ENCODE data around the gene GPSM1.

GPSM1 gene

DNA sequence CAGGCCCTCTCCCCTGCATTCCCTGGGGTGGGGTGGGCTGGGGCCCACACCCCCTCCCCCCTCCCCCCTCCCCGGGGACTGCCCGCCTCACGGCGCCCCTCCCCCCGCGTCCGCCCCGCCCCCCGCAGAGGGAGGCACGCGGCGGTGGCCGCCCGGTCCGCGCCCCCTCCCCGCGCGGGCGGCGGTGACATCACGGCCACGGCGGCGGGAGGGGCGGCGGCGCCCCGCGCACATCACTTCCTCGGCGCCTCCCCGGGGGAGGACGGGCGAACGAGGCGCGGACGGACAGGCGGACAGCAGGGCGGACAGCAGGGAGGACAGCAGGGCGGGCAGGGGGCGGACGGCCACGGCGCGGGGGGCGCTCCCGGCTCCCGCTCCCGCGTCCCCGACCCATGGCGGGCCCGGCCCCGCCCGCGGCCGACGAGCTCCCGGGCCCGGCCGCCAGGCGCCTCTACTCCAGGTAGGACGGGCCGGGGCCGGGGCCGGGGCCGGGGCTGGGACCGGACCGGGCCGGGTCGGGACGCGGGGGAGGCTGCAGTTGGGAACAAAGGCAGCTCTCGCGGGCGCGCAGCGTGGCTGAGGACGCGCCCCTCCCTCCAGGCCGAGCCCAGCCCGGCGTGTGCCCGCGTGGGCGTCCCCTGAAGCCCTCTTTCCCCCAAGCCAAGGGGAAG is at the start of gene GPSM1:
Gene GPSM1 (plus strand): TSS at position 236 of the 671 bp plus-strand sequence. CDS start 157 bp downstream, at position 393.
- DNase-seq (ENCODE audit: low spot score) = no peak

- no peak for DNase-seq (ENCODE audit: low spot score)
Measured at GRCh38 chr9:136277746-136278145, 49.6 kb upstream of the GPSM1 start.

- no peak for DNase-seq (ENCODE audit: low spot score)
Measured at GRCh38 chr9:136278221-136278620, 49.1 kb upstream of the GPSM1 start.

GRCh38 chr9:136278894-136279293 is 48.4 kb upstream of the GPSM1 start:
- no peak for DNase-seq (ENCODE audit: low spot score)

- no peak for DNase-seq (ENCODE audit: low spot score)
Measured at GRCh38 chr9:136279471-136279870, 47.9 kb upstream of the GPSM1 start.

DNA sequence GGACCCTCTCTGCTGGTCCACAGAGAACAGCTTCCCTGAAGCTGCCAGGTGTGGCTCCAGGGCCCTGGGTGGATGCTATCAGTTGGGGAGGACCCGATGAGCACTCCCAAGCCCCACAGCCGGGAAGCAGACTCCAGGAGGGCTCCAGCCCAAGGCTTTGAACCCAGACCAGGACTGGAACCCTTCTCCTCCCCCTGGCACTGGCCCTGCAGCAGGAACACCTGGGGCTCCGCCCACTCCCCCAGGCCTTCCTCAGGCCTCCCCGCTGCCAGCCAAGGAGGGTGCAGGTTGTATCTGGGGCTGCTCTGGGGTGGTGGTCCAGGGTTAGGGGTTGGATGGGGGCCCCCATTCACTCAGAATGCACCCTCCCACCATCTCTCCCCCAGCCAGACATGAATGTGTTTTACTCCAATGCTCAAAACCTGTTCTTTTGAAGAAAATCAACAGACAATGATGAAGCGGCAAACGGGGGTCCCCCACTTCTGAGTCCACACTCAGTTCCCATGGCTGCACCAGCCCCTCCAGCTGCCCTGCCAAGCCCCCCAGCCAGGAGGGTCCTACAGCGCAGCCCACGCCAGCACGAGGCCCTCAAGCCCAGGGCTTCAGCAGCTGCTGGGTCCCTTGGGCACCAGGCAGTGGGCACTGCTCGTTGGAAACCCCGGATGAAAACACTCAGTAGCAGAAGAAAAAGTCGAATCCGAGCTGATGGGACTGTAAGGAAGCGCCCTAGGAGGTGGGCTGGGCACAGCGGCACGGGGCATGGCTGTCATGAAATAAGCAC is 46.6 kb upstream of the GPSM1 start:
- no peak for DNase-seq (ENCODE audit: low spot score)

GRCh38 chr9:136281421-136282271 is 45.7 kb upstream of the GPSM1 start:
- DNase-seq (ENCODE audit: low spot score) = no peak

DNA sequence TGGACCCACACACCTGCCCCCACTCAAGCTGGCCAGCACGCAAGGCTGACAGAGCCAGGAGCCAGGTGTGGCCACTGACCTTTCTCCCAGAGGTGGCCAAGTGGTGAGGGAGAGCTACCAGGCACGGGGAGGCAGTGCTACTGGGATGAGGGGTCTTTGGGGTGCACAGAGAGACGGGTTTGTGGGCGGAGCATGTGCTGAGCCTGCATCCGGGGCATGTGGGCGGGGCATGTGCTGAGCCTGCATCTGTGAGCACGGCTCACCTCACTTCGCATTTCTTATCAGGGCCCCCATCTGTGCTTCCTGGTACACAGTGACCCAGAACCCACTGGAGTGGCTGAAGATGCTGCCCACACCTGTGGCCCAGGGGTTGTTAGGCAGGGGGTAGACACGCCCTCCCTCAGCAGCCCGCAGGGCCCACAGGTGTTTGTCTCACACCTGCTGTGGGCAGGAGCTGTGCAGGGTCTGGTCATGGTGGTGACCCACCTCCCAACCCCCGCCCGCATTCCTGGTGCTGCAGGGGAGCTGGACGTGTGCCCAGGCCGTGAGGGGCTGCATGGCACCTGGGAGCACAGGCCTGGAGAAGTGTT is 45.0 kb upstream of the GPSM1 start:
- DNase-seq (ENCODE audit: low spot score) = peak; percentile 79

DNA sequence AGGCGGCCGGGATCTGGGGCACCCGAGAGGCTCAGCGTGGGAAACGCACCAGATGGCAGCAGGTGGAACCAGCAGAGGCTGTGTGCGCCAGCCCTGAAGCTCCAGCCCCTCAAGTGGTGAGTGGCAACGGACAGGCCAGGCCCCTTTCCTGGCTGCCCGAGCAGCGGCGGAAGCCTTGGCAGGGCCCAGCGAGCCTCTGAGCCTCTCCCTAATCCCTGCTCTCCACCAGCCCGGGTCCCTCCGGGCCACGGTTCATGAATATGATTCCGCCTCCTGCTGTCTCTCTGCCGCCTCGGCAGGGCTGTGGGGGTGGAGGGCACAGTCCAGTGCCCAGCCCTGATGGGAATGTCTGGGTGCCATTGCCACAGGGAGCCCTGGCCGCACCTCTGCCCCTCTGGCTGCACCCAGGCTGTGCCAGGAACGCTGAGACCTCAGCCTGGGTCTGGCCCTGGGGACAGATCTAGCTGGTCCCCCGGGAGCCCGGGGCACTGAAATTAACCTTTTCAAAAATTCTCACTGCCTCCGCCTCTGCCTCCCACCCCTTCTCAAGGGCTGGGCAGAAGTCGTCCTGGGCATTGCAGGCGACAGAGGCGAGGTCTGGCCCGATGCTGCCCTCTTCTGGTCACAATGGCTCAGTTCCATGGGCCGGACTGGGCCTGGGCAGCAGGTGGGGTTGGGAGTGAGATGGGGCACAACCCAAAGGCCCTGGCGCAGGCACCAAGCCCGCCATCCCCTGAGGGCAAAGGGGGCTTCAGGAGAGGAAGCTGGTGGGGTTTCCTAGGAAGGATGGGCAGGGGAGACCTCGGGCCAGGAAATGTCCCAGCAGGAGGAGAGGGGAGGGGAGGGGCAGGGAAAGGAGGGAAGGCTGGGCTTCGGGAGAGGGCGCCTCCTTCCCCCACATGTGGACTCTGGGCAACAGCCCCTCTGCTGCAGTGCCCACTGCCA is 43.8 kb upstream of the GPSM1 start:
- peak; percentile 88 for DNase-seq (ENCODE audit: low spot score)

DNA sequence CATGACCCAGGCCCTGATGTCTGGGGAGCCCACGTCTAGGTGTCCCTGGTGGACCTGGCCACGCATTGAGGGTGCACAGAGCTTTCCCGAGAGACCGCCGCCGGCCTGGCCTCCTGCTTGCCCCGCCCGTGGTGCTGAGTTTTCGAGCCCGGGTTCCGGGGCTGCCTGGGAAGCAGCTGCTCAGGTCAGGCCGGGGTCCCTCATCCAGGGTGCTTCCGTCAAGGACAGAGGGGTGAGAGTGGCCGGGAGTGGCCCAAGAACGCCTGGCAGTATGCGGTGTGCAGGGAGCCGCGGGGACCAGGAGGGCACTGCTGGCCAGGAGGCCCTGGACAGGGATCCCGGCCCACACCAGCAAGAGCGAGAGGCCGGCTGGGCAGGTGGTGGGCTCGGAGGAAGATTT is 43.0 kb upstream of the GPSM1 start:
- no peak for DNase-seq (ENCODE audit: low spot score)

DNA sequence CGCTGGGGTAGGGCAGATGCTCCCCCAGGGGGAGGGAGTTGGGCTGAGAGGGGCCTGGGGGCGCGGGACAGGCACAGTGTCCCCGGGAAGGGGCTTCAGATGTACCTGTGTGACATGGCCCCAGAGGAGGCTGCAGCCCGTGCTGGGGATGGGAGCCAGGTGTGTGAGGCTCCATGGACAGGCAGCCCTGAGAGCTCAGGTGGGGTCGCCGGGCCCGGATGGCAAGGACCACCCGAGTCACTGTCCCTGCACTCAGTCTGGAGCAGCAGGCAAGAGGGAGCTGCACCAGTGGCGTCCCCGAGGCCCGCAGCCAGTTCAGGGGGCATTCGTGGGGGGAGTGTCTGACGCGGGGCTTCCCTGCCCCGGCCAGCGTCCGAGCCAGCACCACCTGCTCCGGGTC is 42.4 kb upstream of the GPSM1 start:
- no peak for DNase-seq (ENCODE audit: low spot score)

GRCh38 chr9:136285501-136286358 is 41.6 kb upstream of the GPSM1 start:
- DNase-seq (ENCODE audit: low spot score) = no peak

- DNase-seq (ENCODE audit: low spot score) = no peak
Measured at GRCh38 chr9:136286359-136286986, 40.9 kb upstream of the GPSM1 start.

DNA sequence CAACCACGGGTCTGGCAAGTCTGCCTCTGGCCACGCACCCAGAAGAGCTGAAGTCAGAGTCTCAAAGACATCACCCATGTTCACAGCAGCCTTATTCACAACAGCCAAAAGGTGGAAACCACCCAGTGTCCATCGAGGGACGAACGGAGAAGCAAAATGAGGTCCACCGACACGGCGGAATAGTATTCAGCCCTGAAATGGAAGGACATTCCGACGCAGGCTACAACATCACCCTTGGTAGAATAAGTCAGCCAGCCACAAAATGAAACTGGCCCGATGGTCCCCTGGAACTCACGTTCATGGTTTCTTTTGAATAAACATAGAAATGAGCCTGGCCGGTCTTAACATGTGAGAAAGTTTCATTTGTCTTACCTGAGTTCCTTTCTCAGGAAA is 40.4 kb upstream of the GPSM1 start:
- DNase-seq (ENCODE audit: low spot score) = no peak

DNA sequence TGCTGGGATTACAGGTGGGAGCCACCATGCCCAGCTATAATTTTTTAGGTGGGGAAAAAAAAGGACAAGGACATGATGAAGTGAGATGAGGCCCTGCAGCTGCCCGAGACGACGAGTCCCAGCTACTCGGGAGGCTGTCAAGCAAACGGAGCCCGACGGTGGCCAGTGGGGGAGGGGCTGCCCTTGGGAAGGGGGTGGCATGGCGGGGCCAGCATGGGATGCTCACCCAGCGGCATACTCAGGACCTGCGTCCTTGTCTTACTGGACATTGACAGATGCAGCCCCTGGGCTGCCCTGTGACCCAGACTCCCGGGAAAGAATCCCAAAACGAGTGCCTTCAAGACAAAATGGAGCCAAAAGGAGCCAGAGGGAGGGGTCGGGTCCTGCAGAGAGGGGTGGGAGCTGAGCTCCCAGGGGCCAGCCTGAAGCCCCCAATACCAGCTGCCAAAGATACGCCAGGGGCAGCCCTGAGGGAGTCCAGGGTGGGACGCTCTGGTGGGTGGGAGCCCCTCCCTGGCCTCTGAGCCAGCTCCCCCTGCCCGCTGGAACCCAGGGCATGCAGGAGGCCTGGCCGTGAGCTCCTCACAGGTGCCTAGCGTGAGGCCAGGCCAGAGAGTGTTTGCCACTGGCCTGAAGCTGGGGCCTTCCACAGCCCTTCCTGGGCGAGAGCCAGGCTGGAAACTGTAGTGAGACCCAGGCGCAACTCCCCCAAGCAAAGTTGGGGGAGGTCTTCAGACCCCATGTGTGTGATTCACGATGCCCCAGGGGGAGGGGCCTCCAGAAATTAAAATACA is 39.2 kb upstream of the GPSM1 start:
- no peak for DNase-seq (ENCODE audit: low spot score)

- no peak for DNase-seq (ENCODE audit: low spot score)
Measured at GRCh38 chr9:136289651-136290507, 37.5 kb upstream of the GPSM1 start.

DNA sequence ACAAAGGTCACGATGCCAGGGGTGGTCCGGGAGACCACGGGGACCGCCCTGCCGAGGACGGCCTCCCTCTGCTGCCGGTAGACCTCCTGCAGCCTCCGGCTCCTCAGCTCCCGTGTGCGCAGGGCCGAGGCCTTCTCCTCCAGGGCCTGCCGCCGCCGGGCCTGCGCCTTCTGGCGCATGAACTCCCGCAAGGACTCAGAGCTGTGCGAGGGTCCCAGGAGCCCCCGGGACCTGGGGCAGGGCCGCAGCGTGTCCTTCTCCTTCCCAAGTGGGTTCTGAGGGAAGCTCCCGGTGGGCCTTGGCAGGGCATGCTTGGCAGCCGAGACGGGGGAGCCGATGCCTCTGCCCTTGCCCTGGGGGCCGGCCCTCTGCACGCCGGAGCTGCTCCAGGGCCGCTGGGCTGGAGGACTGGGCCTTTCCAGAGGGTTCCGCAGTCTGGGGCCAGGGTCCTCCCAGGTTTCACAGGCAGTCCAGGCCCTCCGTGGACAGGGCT is 36.8 kb upstream of the GPSM1 start:
- DNase-seq (ENCODE audit: low spot score) = no peak

Data from germinal center (tissue), 1 donor.